Esophagus squamous epithelium (tissue), 4 donors: ENCODE data around the gene NFATC4.

ENCODE experiments used
- POLR2A ChIP-seq, 4 donors: fragments of 450-650 bp; IDR thresholded peaks; one replicate each; pipeline ENCODE4 v1.6.1; 2017; ENCODE audit warnings: antibody characterized with exemption in 4 of 4, mild to moderate bottlenecking in 4 of 4, moderate library complexity in 3 of 4
- TF ChIP-seq, protein P1 (sequence below), 6 experiments: fragments of 450-650 bp in 4 of 6; fragments of 200-600 bp in 2 of 6; sonication (generic) in 2 of 6; IDR thresholded peaks; one replicate each; pipeline ENCODE4 v1.5.1; 2016 to 2019; ENCODE audit warnings: antibody characterized with exemption in 6 of 6, mild to moderate bottlenecking in 4 of 6, moderate library complexity in 4 of 6

DNA sequence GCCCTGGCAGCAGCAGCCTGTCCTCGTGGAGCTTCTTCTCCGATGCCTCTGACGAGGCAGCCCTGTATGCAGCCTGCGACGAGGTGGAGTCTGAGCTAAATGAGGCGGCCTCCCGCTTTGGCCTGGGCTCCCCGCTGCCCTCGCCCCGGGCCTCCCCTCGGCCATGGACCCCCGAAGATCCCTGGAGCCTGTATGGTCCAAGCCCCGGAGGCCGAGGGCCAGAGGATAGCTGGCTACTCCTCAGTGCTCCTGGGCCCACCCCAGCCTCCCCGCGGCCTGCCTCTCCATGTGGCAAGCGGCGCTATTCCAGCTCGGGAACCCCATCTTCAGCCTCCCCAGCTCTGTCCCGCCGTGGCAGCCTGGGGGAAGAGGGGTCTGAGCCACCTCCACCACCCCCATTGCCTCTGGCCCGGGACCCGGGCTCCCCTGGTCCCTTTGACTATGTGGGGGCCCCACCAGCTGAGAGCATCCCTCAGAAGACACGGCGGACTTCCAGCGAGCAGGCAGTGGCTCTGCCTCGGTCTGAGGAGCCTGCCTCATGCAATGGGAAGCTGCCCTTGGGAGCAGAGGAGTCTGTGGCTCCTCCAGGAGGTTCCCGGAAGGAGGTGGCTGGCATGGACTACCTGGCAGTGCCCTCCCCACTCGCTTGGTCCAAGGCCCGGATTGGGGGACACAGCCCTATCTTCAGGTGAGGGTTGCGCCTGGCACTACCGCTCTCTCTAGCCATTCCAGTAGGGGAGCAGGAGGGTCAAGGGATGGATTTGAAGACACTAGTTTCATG lies 2.1 kb downstream of the NFATC4 start:
- TF ChIP-seq, protein P1, sequence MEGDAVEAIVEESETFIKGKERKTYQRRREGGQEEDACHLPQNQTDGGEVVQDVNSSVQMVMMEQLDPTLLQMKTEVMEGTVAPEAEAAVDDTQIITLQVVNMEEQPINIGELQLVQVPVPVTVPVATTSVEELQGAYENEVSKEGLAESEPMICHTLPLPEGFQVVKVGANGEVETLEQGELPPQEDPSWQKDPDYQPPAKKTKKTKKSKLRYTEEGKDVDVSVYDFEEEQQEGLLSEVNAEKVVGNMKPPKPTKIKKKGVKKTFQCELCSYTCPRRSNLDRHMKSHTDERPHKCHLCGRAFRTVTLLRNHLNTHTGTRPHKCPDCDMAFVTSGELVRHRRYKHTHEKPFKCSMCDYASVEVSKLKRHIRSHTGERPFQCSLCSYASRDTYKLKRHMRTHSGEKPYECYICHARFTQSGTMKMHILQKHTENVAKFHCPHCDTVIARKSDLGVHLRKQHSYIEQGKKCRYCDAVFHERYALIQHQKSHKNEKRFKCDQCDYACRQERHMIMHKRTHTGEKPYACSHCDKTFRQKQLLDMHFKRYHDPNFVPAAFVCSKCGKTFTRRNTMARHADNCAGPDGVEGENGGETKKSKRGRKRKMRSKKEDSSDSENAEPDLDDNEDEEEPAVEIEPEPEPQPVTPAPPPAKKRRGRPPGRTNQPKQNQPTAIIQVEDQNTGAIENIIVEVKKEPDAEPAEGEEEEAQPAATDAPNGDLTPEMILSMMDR (IDR thresholded peaks at IDR 0.05): no peak
- TF ChIP-seq POLR2A (IDR thresholded peaks at IDR 0.05): no peak
